Panc1 (cell line): ENCODE results near the gene LATS2. TPM values are rescaled to one million over a fixed set of nuclear protein-coding genes. Genes with fewer than 3 reads are reported as not detected.

Experiments used
- ATAC-seq: fragments of 200-7000 bp; cut with Tn5 transposase; 2 replicates; pipeline ENCODE4 v1.9.1; 2020; ENCODE audit warnings: mild to moderate bottlenecking, moderate library complexity
- BruUV-seq: library from RNA; stranded (reverse); fragments of 400-500 nt; replicated peaks from 2 replicates; lab custom pipeline; 2021; lab: Mats Ljungman, UMichigan
- CTCF ChIA-PET: fragments of 300-600 bp; sonication (Branson Sonifier 250); formaldehyde crosslinking; loops from one replicate; lab custom pipeline; 2022; ENCODE audit warnings: antibody characterized with exemption; lab: Charles Lee
- POLR2A ChIA-PET: fragments of 300-600 bp; sonication (Branson Sonifier 250); formaldehyde crosslinking; loops from one replicate; lab custom pipeline; 2022; ENCODE audit warnings: antibody characterized with exemption; lab: Charles Lee
- DNase-seq: peaks from one replicate; pipeline ENCODE4 v3.0.0-alpha.2; 2010; ENCODE audit warnings: low read depth, low spot score
- H3K27ac ChIP-seq: 2 replicates; pipeline ENCODE4 v1.5.1; 2011; ENCODE audit warnings: mild to moderate bottlenecking, low read length, inconsistent platforms
- H3K27me3 ChIP-seq: fragments of 200-500 bp; sonication (Bioruptor generic); 2 replicates; pipeline ENCODE4 v1.6.0; 2014; ENCODE audit warnings: low read length, inconsistent platforms; ENCODE audit not compliant: control insufficient read depth, insufficient read depth
- H3K36me3 ChIP-seq: fragments of 200-500 bp; sonication (Bioruptor generic); 2 replicates; pipeline ENCODE4 v1.5.1; 2014; ENCODE audit warnings: inconsistent platforms, mild to moderate bottlenecking, low read length, moderate library complexity; ENCODE audit not compliant: control insufficient read depth, insufficient read depth
- H3K4me1 ChIP-seq: 2 replicates; pipeline ENCODE4 v1.5.1; 2011; ENCODE audit warnings: inconsistent platforms, mild to moderate bottlenecking, low read length, moderate library complexity; ENCODE audit not compliant: control insufficient read depth, insufficient read depth
- H3K4me3 ChIP-seq, 2 experiments: 2 replicates each; pipeline ENCODE4 v1.5.1; 2011 to 2012; ENCODE audit warnings: low read depth in 2 of 2, low read length in 2 of 2, mild to moderate bottlenecking in 2 of 2, inconsistent platforms in 1 of 2, moderate library complexity in 1 of 2
- H3K9me3 ChIP-seq: fragments of 200-500 bp; sonication (Bioruptor generic); 2 replicates; pipeline ENCODE4 v1.5.1; 2014; ENCODE audit warnings: low read depth, mild to moderate bottlenecking, inconsistent platforms, low read length, moderate library complexity; ENCODE audit not compliant: control insufficient read depth, insufficient read depth
- POLR2AphosphoS5 ChIP-seq: IDR thresholded peaks from 2 replicates; pipeline ENCODE4 v1.6.1; 2012; ENCODE audit warnings: mild to moderate bottlenecking, low read depth, low read length, moderate library complexity
- REST ChIP-seq, 2 experiments: IDR thresholded peaks; 2 replicates each; pipeline ENCODE4 v1.6.1; 2011 to 2012; ENCODE audit warnings: low read depth in 2 of 2, control low read depth in 1 of 2, low read length in 1 of 2, mild to moderate bottlenecking in 1 of 2, moderate library complexity in 1 of 2; ENCODE audit not compliant: insufficient read depth in 1 of 2
- SIN3A ChIP-seq: IDR thresholded peaks from 2 replicates; pipeline ENCODE4 v1.6.1; 2012; ENCODE audit warnings: low read depth, mild to moderate bottlenecking, low read length, moderate library complexity, borderline replicate concordance; ENCODE audit not compliant: insufficient read depth
- TCF7L2 ChIP-seq: IDR thresholded peaks from 2 replicates; pipeline ENCODE4 v1.6.1; 2011; ENCODE audit warnings: mild to moderate bottlenecking, low read depth, low read length, inconsistent platforms
- in situ Hi-C: cut with HindIII; loops from 2 replicates; pipeline ENCODE4 v1.10.0; 2016; ENCODE audit warnings: low sequenced_read_pairs, low pct_unique_long_range_greater_than_20kb
- intact Hi-C: fragments of 100-400 bp; cut with micrococcal nuclease; formaldehyde crosslinking; loops from one replicate; pipeline ENCODE4 v1.10.0; 2022; ENCODE audit not compliant: unreplicated experiment
- total RNA-seq: library from RNA; stranded (reverse); gene quantifications from one replicate; pipeline ENCODE4 v1.2.1, GENCODE V29; 2021; ENCODE audit not compliant: unreplicated experiment
- TF ChIP-seq, protein P1 (sequence below): fragments of 450-650 bp; IDR thresholded peaks from 2 replicates; pipeline ENCODE4 v1.5.1; 2017; ENCODE audit warnings: mild to moderate bottlenecking

LATS2 gene
- total RNA-seq, 1 experiment from 2014 or later = 24.5 TPM

GRCh38 chr13:21079221-21079620 lies 17.8 kb upstream of the LATS2 start:
- H3K4me1 ChIP-seq = peaks cover 11% of the 10 kb centered on the region
- no peak overlapping the region for H3K4me3 ChIP-seq
- DNase-seq = no peak
- H3K27ac ChIP-seq = no peak overlapping the region
- no peak for ATAC-seq
- no peaks in the 10 kb centered on the region for H3K36me3 ChIP-seq
- POLR2A ChIA-PET = no interaction called here
- no TSS peak for BruUV-seq
- in situ Hi-C loops = no loop called here
- intact Hi-C loops = no loop called here
- CTCF ChIA-PET = no interaction called here
- no peaks in the 10 kb centered on the region for H3K9me3 ChIP-seq
- TF ChIP-seq, protein P1, sequence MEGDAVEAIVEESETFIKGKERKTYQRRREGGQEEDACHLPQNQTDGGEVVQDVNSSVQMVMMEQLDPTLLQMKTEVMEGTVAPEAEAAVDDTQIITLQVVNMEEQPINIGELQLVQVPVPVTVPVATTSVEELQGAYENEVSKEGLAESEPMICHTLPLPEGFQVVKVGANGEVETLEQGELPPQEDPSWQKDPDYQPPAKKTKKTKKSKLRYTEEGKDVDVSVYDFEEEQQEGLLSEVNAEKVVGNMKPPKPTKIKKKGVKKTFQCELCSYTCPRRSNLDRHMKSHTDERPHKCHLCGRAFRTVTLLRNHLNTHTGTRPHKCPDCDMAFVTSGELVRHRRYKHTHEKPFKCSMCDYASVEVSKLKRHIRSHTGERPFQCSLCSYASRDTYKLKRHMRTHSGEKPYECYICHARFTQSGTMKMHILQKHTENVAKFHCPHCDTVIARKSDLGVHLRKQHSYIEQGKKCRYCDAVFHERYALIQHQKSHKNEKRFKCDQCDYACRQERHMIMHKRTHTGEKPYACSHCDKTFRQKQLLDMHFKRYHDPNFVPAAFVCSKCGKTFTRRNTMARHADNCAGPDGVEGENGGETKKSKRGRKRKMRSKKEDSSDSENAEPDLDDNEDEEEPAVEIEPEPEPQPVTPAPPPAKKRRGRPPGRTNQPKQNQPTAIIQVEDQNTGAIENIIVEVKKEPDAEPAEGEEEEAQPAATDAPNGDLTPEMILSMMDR = no peak
- TF ChIP-seq REST (IDR thresholded peaks at IDR 0.05; ENCODE audit: insufficient read depth in 1 of 2, low read depth in 2 of 2, low read length in 1 of 2) (no peak), TCF7L2 (no peak), SIN3A (no peak), POLR2AphosphoS5 (no peak)
- H3K27me3 ChIP-seq = no peaks in the 10 kb centered on the region

- no peak overlapping the region for H3K27ac ChIP-seq
- TF ChIP-seq SIN3A = no peak
- TF ChIP-seq, protein P1 = no peak
- TF ChIP-seq TCF7L2 = no peak
- TF ChIP-seq POLR2AphosphoS5 = no peak
- TF ChIP-seq REST (IDR thresholded peaks at IDR 0.05; ENCODE audit: insufficient read depth in 1 of 2, low read depth in 2 of 2, low read length in 1 of 2) = no peak
- POLR2A ChIA-PET = no interaction called here
- intact Hi-C loops = no loop called here
- H3K36me3 ChIP-seq = no peaks in the 10 kb centered on the region
- no peak for DNase-seq
- CTCF ChIA-PET = no interaction called here
- no TSS peak for BruUV-seq
- in situ Hi-C loops = no loop called here
- ATAC-seq = no peak
- H3K4me1 ChIP-seq = peaks cover 11% of the 10 kb centered on the region
- no peaks in the 10 kb centered on the region for H3K27me3 ChIP-seq
- H3K9me3 ChIP-seq = no peaks in the 10 kb centered on the region
- H3K4me3 ChIP-seq = no peak overlapping the region
These were observed 17.1 kb upstream of the LATS2 start for GRCh38 chr13:21078501-21078900.
